Osteoblast (primary cell): ENCODE measurements around the gene SCN4A. TPM values are rescaled to one million over a fixed set of nuclear protein-coding genes. Genes with fewer than 3 reads are reported as not detected.
"Not testable (repeated sequence)": the region's sequence is repeated elsewhere in the genome, so short reads cannot be mapped to it uniquely, and the experiment has no call there.

Source experiments
- DNase-seq: peaks from one replicate; pipeline ENCODE4 v3.0.0; 2011; ENCODE audit warnings: low spot score, mixed read lengths; ENCODE audit not compliant: insufficient read length; ENCODE audit errors: missing footprints
- H2AFZ ChIP-seq: 2 replicates; pipeline ENCODE4 v1.6.0; 2011; ENCODE audit warnings: mild to moderate bottlenecking, low read length
- H3K27ac ChIP-seq: 2 replicates; pipeline ENCODE4 v1.5.1; 2011; ENCODE audit warnings: mild to moderate bottlenecking, low read depth, low read length, moderate library complexity
- H3K27me3 ChIP-seq: 2 replicates; pipeline ENCODE4 v1.6.0; 2012; ENCODE audit warnings: mild to moderate bottlenecking, control low read depth, inconsistent platforms, low read length, moderate library complexity; ENCODE audit not compliant: insufficient read depth
- H3K36me3 ChIP-seq: 2 replicates; pipeline ENCODE4 v1.5.1; 2011; ENCODE audit warnings: mild to moderate bottlenecking, low read length, control low read depth, moderate library complexity; ENCODE audit not compliant: insufficient read depth
- H3K4me1 ChIP-seq: 2 replicates; pipeline ENCODE4 v1.5.1; 2011; ENCODE audit warnings: mild to moderate bottlenecking, low read length, control low read depth, moderate library complexity; ENCODE audit not compliant: insufficient read depth
- H3K4me2 ChIP-seq: 2 replicates; pipeline ENCODE4 v1.6.0; 2011; ENCODE audit warnings: mild to moderate bottlenecking, low read length; ENCODE audit not compliant: insufficient read depth
- H3K4me3 ChIP-seq: fragments of 200-600 bp; sonication (generic); 3 replicates; pipeline ENCODE4 v1.5.1; 2012; ENCODE audit warnings: mild to moderate bottlenecking, low read length, inconsistent platforms; ENCODE audit not compliant: insufficient read depth
- H3K79me2 ChIP-seq: 2 replicates; pipeline ENCODE4 v1.6.0; 2012; ENCODE audit warnings: mild to moderate bottlenecking, low read length, control low read depth, inconsistent platforms; ENCODE audit not compliant: insufficient read depth
- H3K9me3 ChIP-seq: 2 replicates; pipeline ENCODE4 v1.5.1; 2011; ENCODE audit warnings: low read depth, low read length, control low read depth
- H4K20me1 ChIP-seq: 2 replicates; pipeline ENCODE4 v1.6.0; 2012; ENCODE audit warnings: mild to moderate bottlenecking, low read length, control low read depth; ENCODE audit not compliant: insufficient read depth
- CTCF ChIP-seq: IDR thresholded peaks from 2 replicates; pipeline ENCODE4 v1.5.1; 2011; ENCODE audit warnings: mild to moderate bottlenecking, low read depth, low read length, moderate library complexity; ENCODE audit errors: extremely low read depth
- total RNA-seq: library from RNA; depleted of rRNA; stranded (reverse); fragments of >200 nt; gene quantifications from 2 replicates; pipeline ENCODE4 v1.2.3, GENCODE V29; 2012

SCN4A gene
- total RNA-seq, 1 donor = not detected

- H2AFZ ChIP-seq = no peak within 1 kb of the TSS
- no peaks in the 10 kb centered on the region for H3K36me3 ChIP-seq
- no peaks in the 10 kb centered on the region for H3K9me3 ChIP-seq
- no peak within 1 kb of the TSS for H3K4me2 ChIP-seq
- TF ChIP-seq CTCF = no peak
- H3K27me3 ChIP-seq = peaks cover 7% of the 10 kb centered on the region
- H3K4me3 ChIP-seq = no peak within 1 kb of the TSS
- H3K27ac ChIP-seq = no peak within 1 kb of the TSS
- no peak for DNase-seq
- H4K20me1 ChIP-seq = no peaks in the 10 kb centered on the region
- no peaks in the 10 kb centered on the region for H3K4me1 ChIP-seq
- no peaks in the 10 kb centered on the region for H3K79me2 ChIP-seq
Measured at GRCh38 chr17:63911041-63911635, 61.6 kb downstream of the SCN4A start, which contains the start of gene CSHL1. Gene CSHL1 (minus strand): TSS chr17:63911258. CDS start chr17:63911196, 62 bp downstream.

- Histone ChIP-seq H3K9me3 (no peaks in the 10 kb centered on the region), H4K20me1 (no peaks in the 10 kb centered on the region), H3K4me3 (no peak overlapping the region), H3K27ac (no peak overlapping the region), H3K36me3 (no peaks in the 10 kb centered on the region), H3K27me3 (no peaks in the 10 kb centered on the region), H3K4me1 (no peaks in the 10 kb centered on the region), H2AFZ (no peak overlapping the region), H3K79me2 (no peaks in the 10 kb centered on the region), H3K4me2 (no peak overlapping the region)
- no peak for TF ChIP-seq CTCF
- no peak for DNase-seq
Measured at GRCh38 chr17:63910096-63910495, 62.6 kb downstream of the SCN4A start.

- H3K27me3 ChIP-seq, H3K36me3 ChIP-seq, H2AFZ ChIP-seq, H3K9me3 ChIP-seq, H3K79me2 ChIP-seq, H3K27ac ChIP-seq, DNase-seq, H3K4me3 ChIP-seq, H3K4me1 ChIP-seq, H3K4me2 ChIP-seq, H4K20me1 ChIP-seq: not testable (repeated sequence)
Measured at GRCh38 chr17:63909586-63909985, 63.1 kb downstream of the SCN4A start.

- H3K9me3 ChIP-seq, H3K4me1 ChIP-seq, H4K20me1 ChIP-seq, H2AFZ ChIP-seq, H3K79me2 ChIP-seq, H3K27ac ChIP-seq, H3K4me3 ChIP-seq, DNase-seq, H3K36me3 ChIP-seq, H3K27me3 ChIP-seq, H3K4me2 ChIP-seq: not testable (repeated sequence)
Measured at GRCh38 chr17:63907161-63907778, 65.4 kb downstream of the SCN4A start.

GRCh38 chr17:63904796-63905195 is 67.9 kb downstream of the SCN4A start:
- H3K79me2 ChIP-seq = not testable (repeated sequence)

More at GRCh38 chr17:63904796-63905195, 67.9 kb downstream of the SCN4A start:
- not testable (repeated sequence) for H3K4me2 ChIP-seq, H3K9me3 ChIP-seq, H3K4me1 ChIP-seq, H3K27me3 ChIP-seq, H2AFZ ChIP-seq, H3K4me3 ChIP-seq, H3K36me3 ChIP-seq, H4K20me1 ChIP-seq, H3K27ac ChIP-seq, DNase-seq
